SK-N-MC (cell line): ENCODE measurements around the gene NFE2L1.

Source experiments
- EZH2 ChIP-seq: fragments of 200-600 bp; sonication (generic); IDR thresholded peaks from one replicate; pipeline ENCODE4 v1.6.1; 2017; ENCODE audit warnings: antibody characterized with exemption
- POLR2AphosphoS5 ChIP-seq: IDR thresholded peaks from 2 replicates; pipeline ENCODE4 v1.6.1; 2012; ENCODE audit warnings: mild to moderate bottlenecking, low read depth, low read length, borderline replicate concordance

DNA sequence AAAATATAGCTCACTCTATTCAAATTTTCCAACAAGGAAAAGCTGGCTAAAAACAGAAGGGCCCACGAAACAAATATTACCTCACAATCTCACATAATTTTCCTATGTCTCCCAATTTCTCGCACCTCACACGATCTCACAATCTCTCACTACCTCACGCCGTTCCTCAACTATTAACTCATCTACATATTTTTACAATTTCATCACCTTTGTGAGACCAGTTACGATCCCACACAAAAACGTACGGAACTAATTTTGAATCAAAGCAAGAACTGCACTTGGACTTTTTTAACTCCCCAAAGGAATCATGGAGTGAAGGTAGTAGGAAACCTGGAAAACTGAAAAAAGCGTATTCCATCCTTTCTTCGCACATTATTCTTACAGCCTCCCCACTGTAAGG is 52.0 kb downstream of the NFE2L1 start:
- TF ChIP-seq POLR2AphosphoS5: no peak
- TF ChIP-seq EZH2: no peak
